ENCODE measurements around the gene LRFN2. TPM values are rescaled to one million over a fixed set of nuclear protein-coding genes. Genes with fewer than 3 reads are reported as not detected.
A peak's percentile ranks its signal among the peaks of the same experiment; 100 is the strongest.

Gene LRFN2
- total RNA-seq, 3 donors from 2014 or later (not counting 1 experiment from before 2014, with no cell fraction given), result 3.0 to 3.6 (median 3.5) TPM

- Mint-ChIP-seq H3K4me3 (peak overlapping the region; percentile 78), H3K9me3 (peaks cover 3 to 10% of the 10 kb centered on the region in 2 donors), H3K36me3 (no peaks in the 10 kb centered on the region), H3K27ac (peak overlapping the region; percentile 82 to 90), H3K4me1 (peaks cover 60 to 66% of the 10 kb centered on the region in 2 donors), H3K27me3 (ENCODE audit: low read depth in 2 of 2) (no peaks in the 10 kb centered on the region)
- WGBS (ENCODE audit: insufficient coverage), result 60% methylated on average over 1 of the region's 2 CpGs
- Histone ChIP-seq H3K4me3 (ENCODE audit: low read length) (no peak overlapping the region), H3K4me1 (ENCODE audit: control insufficient read depth, insufficient read depth, low read length) (peaks cover 5% of the 10 kb centered on the region), H3K36me3 (ENCODE audit: control insufficient read depth, insufficient read depth, low read length) (no peaks in the 10 kb centered on the region), H3K27ac (ENCODE audit: low read length) (peak overlapping the region; percentile 30), H3K27me3 (ENCODE audit: control insufficient read depth, insufficient read depth, low read length) (no peaks in the 10 kb centered on the region), H3K9me3 (ENCODE audit: control insufficient read depth, insufficient read depth, low read length) (no peaks in the 10 kb centered on the region)
- ATAC-seq, result peak; percentile 58 to 72 (median 69)
- no peak for DNase-seq
- TF ChIP-seq CTCF (IDR thresholded peaks at IDR 0.05), result no peak
- intact Hi-C loops (cut with micrococcal nuclease), result loop anchor here (1.0 to 5.0 kb wide), 3 partner anchors 36 to 106 kb away; no protein-coding TSS in a partner anchor
Measured at GRCh38 chr6:40371621-40372020, 215.5 kb downstream of the LRFN2 start.

GRCh38 chr6:40371095-40371494, 216.1 kb downstream of the LRFN2 start:
- no CpG with 5 or more reads among the region's 1 CpG for WGBS (ENCODE audit: insufficient coverage)
- Mint-ChIP-seq H3K4me3 (peak overlapping the region; percentile 78), H3K27ac (peak overlapping the region; percentile 82 to 90), H3K4me1 (peaks cover 55 to 61% of the 10 kb centered on the region in 2 donors), H3K9me3 (peaks cover 4 to 10% of the 10 kb centered on the region in 2 donors), H3K27me3 (ENCODE audit: low read depth in 2 of 2) (no peaks in the 10 kb centered on the region), H3K36me3 (no peaks in the 10 kb centered on the region)
- Histone ChIP-seq H3K4me3 (ENCODE audit: low read length) (no peak overlapping the region), H3K27ac (ENCODE audit: low read length) (no peak overlapping the region), H3K9me3 (ENCODE audit: control insufficient read depth, insufficient read depth, low read length) (no peaks in the 10 kb centered on the region), H3K36me3 (ENCODE audit: control insufficient read depth, insufficient read depth, low read length) (no peaks in the 10 kb centered on the region), H3K4me1 (ENCODE audit: control insufficient read depth, insufficient read depth, low read length) (peaks cover 5% of the 10 kb centered on the region), H3K27me3 (ENCODE audit: control insufficient read depth, insufficient read depth, low read length) (no peaks in the 10 kb centered on the region)
- TF ChIP-seq CTCF (IDR thresholded peaks at IDR 0.05), result no peak
- ATAC-seq, result peak; percentile 29 to 59 (median 48)
- intact Hi-C loops (cut with micrococcal nuclease), result loop anchor here (1.0 to 5.0 kb wide), 3 partner anchors 36 to 106 kb away; no protein-coding TSS in a partner anchor
- DNase-seq, result no peak

GRCh38 chr6:40369891-40370290, 217.3 kb downstream of the LRFN2 start:
- peaks cover 7 to 12% of the 10 kb centered on the region in 2 donors for H3K9me3 Mint-ChIP-seq
- peak overlapping the region; percentile 7 for H3K27ac ChIP-seq (ENCODE audit: low read length)
- ATAC-seq (peak; percentile 71 to 79 (median 72)), DNase-seq (no peak)
- peaks cover 48 to 49% of the 10 kb centered on the region in 2 donors for H3K4me1 Mint-ChIP-seq
- H3K36me3 ChIP-seq (ENCODE audit: control insufficient read depth, insufficient read depth, low read length), result no peaks in the 10 kb centered on the region
- H3K27ac Mint-ChIP-seq, result peak overlapping the region; percentile 82 to 90
- no peak overlapping the region for H3K4me3 ChIP-seq (ENCODE audit: low read length)
- intact Hi-C loops (cut with micrococcal nuclease), result loop anchor here (2.0 to 5.0 kb wide), 2 partner anchors 37 to 67 kb away; no protein-coding TSS in a partner anchor
- H3K9me3 ChIP-seq (ENCODE audit: control insufficient read depth, insufficient read depth, low read length), result no peaks in the 10 kb centered on the region
- no peak for TF ChIP-seq CTCF (IDR thresholded peaks at IDR 0.05)
- H3K27me3 ChIP-seq (ENCODE audit: control insufficient read depth, insufficient read depth, low read length), result no peaks in the 10 kb centered on the region
- no CpG with 5 or more reads among the region's 1 CpG for WGBS (ENCODE audit: insufficient coverage)
- no peaks in the 10 kb centered on the region for H3K27me3 Mint-ChIP-seq (ENCODE audit: low read depth in 2 of 2)
- peaks cover 5% of the 10 kb centered on the region for H3K4me1 ChIP-seq (ENCODE audit: control insufficient read depth, insufficient read depth, low read length)
- H3K4me3 Mint-ChIP-seq, result peak overlapping the region; percentile 78
- H3K36me3 Mint-ChIP-seq, result peaks cover 4% of the 10 kb centered on the region

- H3K4me3 Mint-ChIP-seq, result peak overlapping the region; percentile 18
- WGBS (ENCODE audit: insufficient coverage), result 86% methylated on average over 2 of the region's 2 CpGs
- Histone ChIP-seq H3K36me3 (ENCODE audit: control insufficient read depth, insufficient read depth, low read length) (no peaks in the 10 kb centered on the region), H3K9me3 (ENCODE audit: control insufficient read depth, insufficient read depth, low read length) (no peaks in the 10 kb centered on the region), H3K27me3 (ENCODE audit: control insufficient read depth, insufficient read depth, low read length) (no peaks in the 10 kb centered on the region), H3K4me3 (ENCODE audit: low read length) (no peak overlapping the region), H3K27ac (ENCODE audit: low read length) (no peak overlapping the region), H3K4me1 (ENCODE audit: control insufficient read depth, insufficient read depth, low read length) (peaks cover 5% of the 10 kb centered on the region)
- no peaks in the 10 kb centered on the region for H3K27me3 Mint-ChIP-seq (ENCODE audit: low read depth in 2 of 2)
- ATAC-seq (no peak), DNase-seq (no peak)
- H3K4me1 Mint-ChIP-seq, result peaks cover 48 to 50% of the 10 kb centered on the region in 2 donors
- H3K27ac Mint-ChIP-seq, result peak overlapping the region; percentile 82 to 90
- H3K9me3 Mint-ChIP-seq, result peaks cover 7 to 13% of the 10 kb centered on the region in 2 donors
- intact Hi-C loops (cut with micrococcal nuclease), result no loop called here
- no peak for TF ChIP-seq CTCF (IDR thresholded peaks at IDR 0.05)
- H3K36me3 Mint-ChIP-seq, result peaks cover 8% of the 10 kb centered on the region
Measured at GRCh38 chr6:40369042-40369441, 218.1 kb downstream of the LRFN2 start.

Data from natural killer cell (primary cell).